ENCODE data around the gene MRPL43. TPM values are rescaled to one million over a fixed set of nuclear protein-coding genes. Genes with fewer than 3 reads are reported as not detected.
A peak's percentile ranks its signal among the peaks of the same experiment; 100 is the strongest.

MRPL43 gene
- polyA plus RNA-seq, 2 of the 4 experiments (the other 2 are of a cell fraction): 76.3 to 83.4 TPM

DNA sequence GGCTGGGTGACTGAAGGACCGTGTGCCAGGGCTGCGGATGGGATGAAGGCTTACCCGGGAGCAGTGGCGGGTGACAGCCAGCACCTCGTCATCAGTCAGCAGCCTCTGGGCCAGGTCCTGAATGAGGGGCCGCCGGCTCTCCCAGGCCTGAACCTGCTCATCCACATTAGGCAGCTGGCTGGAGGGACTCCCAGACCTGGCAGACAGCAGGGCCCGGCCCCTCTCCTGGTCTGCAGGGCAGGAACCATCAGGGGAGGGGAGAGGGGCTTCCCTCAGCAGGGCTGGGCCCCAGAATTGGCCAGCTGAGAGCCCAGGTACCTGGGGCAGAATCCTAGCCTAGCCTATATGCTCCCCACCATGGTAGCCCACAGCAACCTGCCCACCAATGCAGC, 28.3 kb upstream of the MRPL43 start:
- no peak for DNase-seq (ENCODE audit: low read depth in 1 of 2, low spot score in 1 of 2)
- Histone ChIP-seq H3K4me1 (peaks cover 32% of the 10 kb centered on the region), H3K27ac (no peak overlapping the region), H3K4me2 (no peak overlapping the region), H3K4me3 (no peak overlapping the region), H3K9me3 (no peaks in the 10 kb centered on the region)
- no peak for ATAC-seq
- 96% methylated on average over 5 of the region's 8 CpGs for whole genome bisulfite sequencing (ENCODE audit: missing lambda C conversion rate)
- CTCF ChIA-PET: interaction anchor here (2.0 to 59.3 kb wide), 7 partner anchors 18 to 271 kb away, joined by 5 to 2364 read pairs (median 22); partner anchors contain the start of genes KAZALD1, LZTS2, MRPL43 and PDZD7
- no peak for FAIRE-seq
- TF ChIP-seq RAD21 (conservative IDR thresholded peaks at IDR 0.05 in 1 of 2, IDR thresholded peaks at IDR 0.05 in 1 of 2) (no peak), NR3C1 (IDR thresholded peaks at IDR 0.05) (no peak), EHMT2 (IDR thresholded peaks at IDR 0.05; ENCODE audit: low read depth) (no peak), TFCP2L1 (CRISPR knock-in tag; IDR thresholded peaks at IDR 0.05) (no peak), NFE2L2 (conservative IDR thresholded peaks at IDR 0.05; ENCODE audit: low read length) (no peak), RARB (CRISPR knock-in tag; IDR thresholded peaks at IDR 0.05) (no peak), MAZ (IDR thresholded peaks at IDR 0.05; ENCODE audit: borderline replicate concordance, low read depth, low read length) (no peak), POLR2A (IDR thresholded peaks at IDR 0.05; ENCODE audit: low read length) (no peak), TP53 (CRISPR knock-in tag; IDR thresholded peaks at IDR 0.05) (no peak), SMC3 (IDR thresholded peaks at IDR 0.05) (no peak)
- TF ChIP-seq, protein P1, sequence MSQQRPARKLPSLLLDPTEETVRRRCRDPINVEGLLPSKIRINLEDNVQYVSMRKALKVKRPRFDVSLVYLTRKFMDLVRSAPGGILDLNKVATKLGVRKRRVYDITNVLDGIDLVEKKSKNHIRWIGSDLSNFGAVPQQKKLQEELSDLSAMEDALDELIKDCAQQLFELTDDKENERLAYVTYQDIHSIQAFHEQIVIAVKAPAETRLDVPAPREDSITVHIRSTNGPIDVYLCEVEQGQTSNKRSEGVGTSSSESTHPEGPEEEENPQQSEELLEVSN (IDR thresholded peaks at IDR 0.05; ENCODE audit: borderline replicate concordance, low read depth): no peak
- POLR2A ChIA-PET: interaction anchor here (0.9 kb wide), 1 partner anchor 9 kb away, joined by 4 read pairs; no protein-coding TSS in a partner anchor

- ATAC-seq: no peak
- WGBS (ENCODE audit: missing lambda C conversion rate): 44% methylated on average over 6 of the region's 7 CpGs
- Histone ChIP-seq H3K9me3 (no peaks in the 10 kb centered on the region), H3K27ac (peak overlapping the region in 1 of 2 experiments; percentile 44; a peak in 1 of 6 replicates), H3K4me1 (peaks cover 32% of the 10 kb centered on the region), H3K4me2 (peak overlapping the region; percentile 7; the same call in 2 of the 3 replicates), H3K4me3 (no peak overlapping the region)
- POLR2A ChIA-PET: interaction anchor here (0.9 to 1.6 kb wide), 4 partner anchors 9 to 28 kb away, joined by 4 to 5 read pairs (median 4); partner anchors contain the start of genes MRPL43, PDZD7, SFXN3 and TWNK
- FAIRE-seq: no peak
- peak in 1 of 2 experiments; percentile 62 for DNase-seq (ENCODE audit: low read depth in 1 of 2, low spot score in 1 of 2)
- no peak for TF ChIP-seq FOSL2 (IDR thresholded peaks at IDR 0.05)
- peak; percentile 41; the same call in 1 of the 2 replicates for TF ChIP-seq FOSL2 (CRISPR knock-in tag; IDR thresholded peaks at IDR 0.05)
- no peak for TF ChIP-seq HOXB5 (CRISPR knock-in tag; IDR thresholded peaks at IDR 0.05)
- TF ChIP-seq ZFP36 (IDR thresholded peaks at IDR 0.05; ENCODE audit: borderline replicate concordance, partially characterized antibody): peak; percentile 86
- TF ChIP-seq, protein P2, sequence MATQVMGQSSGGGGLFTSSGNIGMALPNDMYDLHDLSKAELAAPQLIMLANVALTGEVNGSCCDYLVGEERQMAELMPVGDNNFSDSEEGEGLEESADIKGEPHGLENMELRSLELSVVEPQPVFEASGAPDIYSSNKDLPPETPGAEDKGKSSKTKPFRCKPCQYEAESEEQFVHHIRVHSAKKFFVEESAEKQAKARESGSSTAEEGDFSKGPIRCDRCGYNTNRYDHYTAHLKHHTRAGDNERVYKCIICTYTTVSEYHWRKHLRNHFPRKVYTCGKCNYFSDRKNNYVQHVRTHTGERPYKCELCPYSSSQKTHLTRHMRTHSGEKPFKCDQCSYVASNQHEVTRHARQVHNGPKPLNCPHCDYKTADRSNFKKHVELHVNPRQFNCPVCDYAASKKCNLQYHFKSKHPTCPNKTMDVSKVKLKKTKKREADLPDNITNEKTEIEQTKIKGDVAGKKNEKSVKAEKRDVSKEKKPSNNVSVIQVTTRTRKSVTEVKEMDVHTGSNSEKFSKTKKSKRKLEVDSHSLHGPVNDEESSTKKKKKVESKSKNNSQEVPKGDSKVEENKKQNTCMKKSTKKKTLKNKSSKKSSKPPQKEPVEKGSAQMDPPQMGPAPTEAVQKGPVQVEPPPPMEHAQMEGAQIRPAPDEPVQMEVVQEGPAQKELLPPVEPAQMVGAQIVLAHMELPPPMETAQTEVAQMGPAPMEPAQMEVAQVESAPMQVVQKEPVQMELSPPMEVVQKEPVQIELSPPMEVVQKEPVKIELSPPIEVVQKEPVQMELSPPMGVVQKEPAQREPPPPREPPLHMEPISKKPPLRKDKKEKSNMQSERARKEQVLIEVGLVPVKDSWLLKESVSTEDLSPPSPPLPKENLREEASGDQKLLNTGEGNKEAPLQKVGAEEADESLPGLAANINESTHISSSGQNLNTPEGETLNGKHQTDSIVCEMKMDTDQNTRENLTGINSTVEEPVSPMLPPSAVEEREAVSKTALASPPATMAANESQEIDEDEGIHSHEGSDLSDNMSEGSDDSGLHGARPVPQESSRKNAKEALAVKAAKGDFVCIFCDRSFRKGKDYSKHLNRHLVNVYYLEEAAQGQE (IDR thresholded peaks at IDR 0.05): no peak
- TF ChIP-seq RNF2 (IDR thresholded peaks at IDR 0.05; ENCODE audit: borderline replicate concordance, low read depth): no peak
- TF ChIP-seq HDAC2 (IDR thresholded peaks at IDR 0.05): no peak
- TF ChIP-seq HEYL (CRISPR knock-in tag; IDR thresholded peaks at IDR 0.05): no peak
- no peak for TF ChIP-seq MAFK (IDR thresholded peaks at IDR 0.05; ENCODE audit: partially characterized antibody)
- TF ChIP-seq CHD2 (IDR thresholded peaks at IDR 0.05; ENCODE audit: low read length, partially characterized antibody): no peak
- no peak for TF ChIP-seq RFX5 (IDR thresholded peaks at IDR 0.05)
- TF ChIP-seq NR3C1 (IDR thresholded peaks at IDR 0.05): no peak
- no peak for TF ChIP-seq SREBF2 (IDR thresholded peaks at IDR 0.05)
- CTCF ChIA-PET: interaction anchor here (0.7 to 59.3 kb wide), 20 partner anchors 18 to 918 kb away, joined by 3 to 2364 read pairs (median 4); partner anchors contain the start of genes KAZALD1, LZTS2, MRPL43 and PDZD7
Observed at GRCh38 chr10:101014966-101015581, 27.8 kb upstream of the MRPL43 start.

Measured in A549 (cell line).